Aorta (tissue), 5 donors: ENCODE data around the gene CCZ1B. TPM values are rescaled to one million over a fixed set of nuclear protein-coding genes. Genes with fewer than 3 reads are reported as not detected.
"Not testable (repeated sequence)": the region's sequence is repeated elsewhere in the genome, so short reads cannot be mapped to it uniquely, and the experiment has no call there.

ENCODE experiments used
- ATAC-seq: fragments of 200-7000 bp; cut with Tn5 transposase; one replicate; pipeline ENCODE4 v1.9.1; 2022; ENCODE audit warnings: moderate library complexity; ENCODE audit not compliant: low FRiP score
- DNase-seq, 2 donors: peaks; one replicate each; pipeline ENCODE4 v3.0.0-alpha.2; 2020
- H3K27ac ChIP-seq, 2 donors: one replicate each; pipeline ENCODE4 v1.5.1; 2013; ENCODE audit warnings: low read length in 2 of 2, mild to moderate bottlenecking in 2 of 2, moderate library complexity in 2 of 2, control low read depth in 1 of 2, inconsistent platforms in 1 of 2, low read depth in 1 of 2
- H3K27me3 ChIP-seq, 2 donors: one replicate each; pipeline ENCODE4 v1.6.1; 2013; ENCODE audit warnings: control low read depth in 1 of 2, low read length in 1 of 2, mild to moderate bottlenecking in 1 of 2, moderate library complexity in 1 of 2; ENCODE audit not compliant: insufficient read depth in 2 of 2, control insufficient read depth in 1 of 2
- H3K36me3 ChIP-seq, 2 donors: one replicate each; pipeline ENCODE4 v1.6.1; 2013; ENCODE audit warnings: control low read depth in 1 of 2, low read length in 1 of 2, mild to moderate bottlenecking in 1 of 2; ENCODE audit not compliant: insufficient read depth in 2 of 2, control insufficient read depth in 1 of 2
- H3K4me1 ChIP-seq, 2 donors: one replicate each; pipeline ENCODE4 v1.6.1; 2013; ENCODE audit warnings: low read length in 2 of 2, control low read depth in 1 of 2, mild to moderate bottlenecking in 1 of 2, moderate library complexity in 1 of 2; ENCODE audit not compliant: insufficient read depth in 2 of 2, control insufficient read depth in 1 of 2
- H3K4me3 ChIP-seq, 2 donors: one replicate each; pipeline ENCODE4 v1.5.1; 2013; ENCODE audit warnings: low read length in 2 of 2, control low read depth in 1 of 2, mild to moderate bottlenecking in 1 of 2
- H3K9me3 ChIP-seq: one replicate; pipeline ENCODE4 v1.6.1; 2013; ENCODE audit warnings: mild to moderate bottlenecking, low read length; ENCODE audit not compliant: control insufficient read depth
- WGBS, 2 donors: extraction: QIAGEN DNeasy Blood & Tissue Kit; methylation state at CpG; one replicate each; pipeline ENCODE4 v1.1.7; 2013; 5-methylcytosine and 5-hydroxymethylcytosine counted together
- intact Hi-C, 2 donors: fragments of 100-400 bp; cut with DNase I; formaldehyde crosslinking; loops; one replicate each; pipeline versions ENCODE4 v1.14.2 to v1.15.0; 2022
- polyA plus RNA-seq, 2 donors: library from polyadenylated mRNA; stranded (reverse); fragments of 200-250 nt; gene quantifications; one replicate each; pipeline ENCODE4 v1.2.3, GENCODE V29; 2013
- total RNA-seq, 2 donors: library from RNA; stranded (reverse); fragmentation: NEBNext Ultra II Directional; extraction: Animal tissue kit (Norgen Biotek cat#: 25700); gene quantifications; one replicate each; pipeline ENCODE4 v1.2.1, GENCODE V29; 2021
- donor health status: healthy with polysubstance abuse.
- donor health status: Bipolar disorder and iron deficiency.
- donor health status: DM: no; HTN: no; CAD: no.
- donor health status: DM: no; HTN: no; CAD: no.
- donor health status: DM: yes; HTN: yes; CAD: no.

CCZ1B gene
- total and polyA plus RNA-seq, 4 donors, result 16.8 to 74.4 (median 49.1) TPM

DNA sequence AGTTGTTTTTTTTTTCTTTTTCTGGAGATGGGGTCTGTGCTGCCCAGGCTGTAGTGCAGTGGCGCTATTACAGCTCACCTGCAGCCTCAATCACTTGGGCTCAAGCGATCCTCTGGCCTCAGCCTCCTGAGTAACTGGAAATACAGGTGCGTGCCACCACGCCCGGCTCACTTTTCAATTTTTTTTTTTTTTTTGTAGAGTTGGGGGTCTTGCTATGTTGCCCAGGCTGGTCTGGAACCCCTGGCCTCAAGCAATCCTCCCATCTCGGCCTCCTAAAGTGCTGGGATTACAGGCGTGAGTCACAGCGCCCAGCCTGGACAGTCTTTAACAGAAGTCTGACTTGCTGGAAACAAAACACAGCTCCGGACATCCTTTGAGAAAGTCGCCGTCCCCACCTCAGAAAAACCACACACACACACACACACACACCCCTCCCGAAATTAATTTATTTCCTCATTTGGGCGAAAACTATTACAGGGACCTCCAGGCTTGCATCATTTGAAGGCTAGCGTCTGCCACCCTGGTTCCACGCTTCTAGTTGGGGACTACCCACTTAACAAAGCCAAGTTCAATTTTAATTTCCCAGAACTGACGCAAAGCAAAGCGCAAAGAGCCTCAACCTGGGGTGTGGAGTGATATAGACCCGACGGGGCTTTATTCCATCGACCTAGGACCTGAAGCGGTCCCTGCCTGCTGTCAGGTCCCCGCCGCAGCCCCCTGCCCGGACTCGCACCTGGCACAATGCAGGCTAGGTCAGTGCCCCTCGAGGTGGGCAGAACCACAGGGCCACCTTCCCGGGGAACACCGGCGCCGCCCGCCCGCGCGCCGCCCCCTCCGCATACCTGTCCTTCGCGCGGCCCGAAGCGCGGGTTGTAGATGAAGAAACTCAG lies 594 bp downstream of the CCZ1B start:
- H3K36me3 ChIP-seq, H3K9me3 ChIP-seq, H3K4me1 ChIP-seq, DNase-seq, H3K27ac ChIP-seq, H3K27me3 ChIP-seq, intact Hi-C loops, H3K4me3 ChIP-seq: not testable (repeated sequence)
- 0 to 45% methylated on average over 2 to 11 of the region's 42 CpGs for WGBS, 2 donors
- peak; percentile 67 for ATAC-seq

DNA sequence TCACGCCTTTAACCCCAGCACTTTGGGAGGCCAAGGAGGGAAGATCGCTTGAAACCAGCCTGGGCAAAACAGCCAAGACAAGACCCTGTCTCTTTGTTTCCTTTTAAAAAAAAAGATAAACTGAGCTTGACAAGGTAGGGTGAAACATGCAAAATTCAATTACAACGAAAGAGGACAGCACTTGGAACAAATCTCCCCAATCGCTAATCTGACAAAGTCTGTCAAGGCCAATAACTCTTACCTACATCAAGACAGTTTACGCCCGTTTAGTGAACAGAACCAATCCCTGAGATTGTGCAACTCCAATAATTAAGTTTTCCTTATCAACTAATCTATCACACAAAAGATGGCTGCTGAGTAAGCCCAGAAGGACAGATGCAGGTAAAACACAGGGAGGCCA lies 4.5 kb downstream of the CCZ1B start:
- H3K27ac ChIP-seq, intact Hi-C loops, H3K4me3 ChIP-seq, H3K36me3 ChIP-seq, ATAC-seq, H3K9me3 ChIP-seq, DNase-seq, H3K4me1 ChIP-seq, H3K27me3 ChIP-seq: not testable (repeated sequence)
- 90 to 95% methylated on average over 6 of the region's 6 CpGs for WGBS, 2 donors

DNA sequence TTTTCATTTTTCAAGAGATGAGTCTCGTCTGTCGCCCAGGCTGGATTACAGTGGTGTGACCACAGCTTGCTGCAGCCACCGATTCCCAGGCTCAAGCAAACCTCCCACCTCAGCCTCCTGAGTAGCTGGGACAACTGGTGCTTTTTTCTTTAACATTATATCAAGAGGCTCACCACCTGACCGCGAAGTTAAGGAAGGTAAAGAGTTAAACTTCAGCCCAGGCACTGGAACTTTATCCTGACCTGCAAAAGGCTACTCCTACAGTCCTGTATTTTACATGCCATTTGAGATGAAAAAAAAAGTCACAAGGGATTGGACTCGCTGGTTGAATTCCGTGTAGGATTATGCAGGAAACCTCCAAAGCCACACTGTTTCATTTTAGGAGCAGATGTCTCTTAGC lies 10.6 kb downstream of the CCZ1B start:
- ATAC-seq, H3K4me3 ChIP-seq, H3K36me3 ChIP-seq, H3K9me3 ChIP-seq, H3K27ac ChIP-seq, H3K4me1 ChIP-seq, DNase-seq, intact Hi-C loops, H3K27me3 ChIP-seq: not testable (repeated sequence)
- 88 to 89% methylated on average over 4 to 7 of the region's 7 CpGs for WGBS, 2 donors

GRCh38 chr7:6813011-6813410 lies 13.1 kb downstream of the CCZ1B start:
- H3K4me3 ChIP-seq, H3K27me3 ChIP-seq, H3K36me3 ChIP-seq, H3K4me1 ChIP-seq, intact Hi-C loops, H3K9me3 ChIP-seq, H3K27ac ChIP-seq, ATAC-seq, DNase-seq: not testable (repeated sequence)
- WGBS, 2 donors, result 92 to 93% methylated on average over 2 of the region's 2 CpGs

GRCh38 chr7:6807959-6808358 lies 18.1 kb downstream of the CCZ1B start:
- H3K4me3 ChIP-seq, intact Hi-C loops, H3K27ac ChIP-seq, DNase-seq, H3K27me3 ChIP-seq, H3K4me1 ChIP-seq, H3K36me3 ChIP-seq, H3K9me3 ChIP-seq, ATAC-seq: not testable (repeated sequence)
- 77 to 83% methylated on average over 4 of the region's 6 CpGs for WGBS, 2 donors

GRCh38 chr7:6807393-6807918 lies 18.6 kb downstream of the CCZ1B start:
- DNase-seq, intact Hi-C loops, ATAC-seq, H3K4me3 ChIP-seq, H3K9me3 ChIP-seq, H3K27ac ChIP-seq, H3K27me3 ChIP-seq, H3K4me1 ChIP-seq, H3K36me3 ChIP-seq: not testable (repeated sequence)
- 80 to 100% methylated on average over 1 of the region's 4 CpGs for WGBS, 2 donors

GRCh38 chr7:6800331-6800730 lies 25.7 kb downstream of the CCZ1B start:
- H3K27me3 ChIP-seq, H3K36me3 ChIP-seq, intact Hi-C loops, H3K4me1 ChIP-seq, H3K9me3 ChIP-seq, DNase-seq, H3K4me3 ChIP-seq, H3K27ac ChIP-seq, ATAC-seq: not testable (repeated sequence)
- 92 to 100% methylated on average over 1 of the region's 2 CpGs for WGBS, 2 donors

DNA sequence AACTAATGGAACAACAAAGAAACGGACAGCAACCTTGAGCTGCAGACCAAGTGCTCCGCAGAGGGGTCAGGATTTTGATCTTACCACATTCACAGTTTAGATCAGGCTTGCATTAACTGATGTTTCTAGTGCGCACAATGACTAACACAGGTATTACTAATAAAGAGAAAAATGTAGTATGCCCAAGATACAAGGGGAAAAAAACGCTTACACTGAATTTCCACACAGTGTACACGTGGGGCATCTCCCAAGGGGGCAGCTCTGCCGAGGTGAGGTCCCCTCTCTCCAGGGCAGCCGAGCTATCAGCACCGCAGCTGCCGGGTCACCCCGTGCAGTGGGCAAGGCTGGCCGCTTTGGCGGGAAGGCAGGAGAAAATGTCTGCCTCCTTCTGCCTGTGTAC lies 26.2 kb downstream of the CCZ1B start:
- intact Hi-C loops, H3K27ac ChIP-seq, H3K4me3 ChIP-seq, H3K36me3 ChIP-seq, H3K27me3 ChIP-seq, DNase-seq, ATAC-seq, H3K9me3 ChIP-seq, H3K4me1 ChIP-seq: not testable (repeated sequence)
- whole genome bisulfite sequencing, 2 donors, result 68% methylated on average over 2 of the region's 12 CpGs; no CpG with 5 or more reads in 1 of the 2 donors

GRCh38 chr7:6798047-6798446 lies 28.0 kb downstream of the CCZ1B start:
- H3K27me3 ChIP-seq, H3K27ac ChIP-seq, H3K4me1 ChIP-seq, DNase-seq, H3K36me3 ChIP-seq, intact Hi-C loops, H3K9me3 ChIP-seq, ATAC-seq, H3K4me3 ChIP-seq: not testable (repeated sequence)
- whole genome bisulfite sequencing, 2 donors, result 89% methylated on average over 1 of the region's 8 CpGs; no CpG with 5 or more reads in 1 of the 2 donors
